ENCODE results near the gene USP14. TPM values are rescaled to one million over a fixed set of nuclear protein-coding genes. Genes with fewer than 3 reads are reported as not detected.
"Not testable (repeated sequence)": the region's sequence is repeated elsewhere in the genome, so short reads cannot be mapped to it uniquely, and the experiment has no call there.

The USP14 gene
- 16.4 and 18.5 TPM in 2 replicates for total RNA-seq (2014; rRNA removed; shearing (Covaris generic))

DNA sequence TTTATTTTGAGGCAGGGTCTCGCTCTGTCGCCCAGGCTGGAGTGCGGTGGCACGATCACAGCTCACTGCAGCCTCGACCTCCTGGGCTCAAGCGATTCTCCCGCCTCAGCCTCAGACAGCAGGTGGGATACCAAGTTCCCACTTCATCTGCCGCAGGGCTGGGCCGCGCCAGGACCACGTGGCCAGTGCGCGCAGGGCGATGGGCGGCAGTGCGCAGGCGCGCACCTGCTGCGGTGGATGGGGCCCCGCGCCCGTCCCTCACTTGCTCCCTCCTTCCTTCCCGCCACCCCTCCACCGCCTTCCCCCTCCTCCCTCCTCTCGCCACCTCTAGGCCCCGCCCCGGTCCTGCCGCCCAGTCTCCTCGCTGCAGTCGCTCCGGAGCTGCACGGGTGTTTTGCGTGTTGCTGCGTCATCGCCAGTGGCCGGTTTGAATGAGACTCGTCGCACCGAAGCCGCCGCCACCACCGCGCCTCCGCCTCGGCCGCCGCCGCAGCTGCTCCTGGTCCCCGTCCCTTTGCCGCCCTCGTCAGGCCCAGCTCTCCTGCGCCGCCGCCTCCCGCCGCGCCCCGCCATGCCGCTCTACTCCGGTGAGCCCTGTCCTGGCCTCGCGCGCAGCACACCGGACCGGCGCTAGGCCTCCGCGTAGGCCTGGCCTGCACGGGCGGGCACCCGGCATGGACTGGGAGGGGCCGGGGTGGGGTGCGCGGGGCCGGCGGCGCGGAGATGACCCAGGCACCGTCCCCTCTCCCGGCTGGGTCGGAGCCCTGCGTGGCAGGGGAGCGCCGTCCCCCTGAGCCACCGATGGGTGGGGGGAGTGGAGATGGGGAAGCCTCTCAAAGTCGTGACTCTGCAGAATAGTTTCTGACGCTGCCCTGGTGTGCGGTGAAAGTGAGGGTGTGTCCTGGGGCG is at the start of gene USP14:
USP14 (plus strand) TSS at position 430 of the 909 bp plus-strand sequence; CDS start at position 572, 142 bp downstream.
- peak; percentile 94 for DNase-seq (ENCODE audit: low read depth)

GRCh38 chr18:108665-109063 is 49.7 kb upstream of the USP14 start:
- DNase-seq (ENCODE audit: low read depth), result not testable (repeated sequence)

DNA sequence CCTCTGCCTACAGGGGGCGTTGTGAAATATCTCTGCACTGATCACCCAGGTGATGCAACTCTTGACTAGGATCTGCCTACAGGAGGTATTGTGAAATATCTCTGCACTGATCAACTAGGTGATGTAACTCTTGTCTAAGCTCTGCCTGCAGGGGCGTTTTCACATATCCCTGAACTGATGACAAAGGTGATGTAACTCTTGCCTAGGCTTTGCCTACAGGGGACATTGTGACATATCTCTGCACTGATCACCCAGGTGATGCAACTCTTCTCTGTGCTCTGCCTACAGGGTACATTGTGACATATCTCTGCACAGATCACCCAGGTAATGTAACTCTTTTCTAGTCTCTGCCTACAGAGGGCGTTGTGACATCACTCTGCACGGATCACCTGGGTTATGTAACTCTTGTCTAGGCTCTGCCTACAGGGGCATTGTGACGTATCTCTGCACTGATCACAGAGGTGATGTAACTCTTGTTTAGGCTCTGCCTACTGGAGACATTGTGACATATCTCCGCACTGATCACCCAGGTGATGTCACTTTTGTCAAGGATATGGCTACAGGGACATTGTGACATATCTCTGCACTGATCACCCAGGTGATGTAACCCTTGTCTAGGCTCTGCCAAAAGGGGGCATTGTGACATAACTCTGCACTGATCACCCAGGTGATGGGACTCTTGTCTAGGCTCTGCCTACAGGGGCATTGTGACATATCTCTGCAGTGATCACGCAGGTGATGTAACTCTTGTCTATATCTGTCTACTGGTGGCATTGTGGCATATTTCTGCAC is 49.0 kb upstream of the USP14 start:
- not testable (repeated sequence) for DNase-seq (ENCODE audit: low read depth)

DNA sequence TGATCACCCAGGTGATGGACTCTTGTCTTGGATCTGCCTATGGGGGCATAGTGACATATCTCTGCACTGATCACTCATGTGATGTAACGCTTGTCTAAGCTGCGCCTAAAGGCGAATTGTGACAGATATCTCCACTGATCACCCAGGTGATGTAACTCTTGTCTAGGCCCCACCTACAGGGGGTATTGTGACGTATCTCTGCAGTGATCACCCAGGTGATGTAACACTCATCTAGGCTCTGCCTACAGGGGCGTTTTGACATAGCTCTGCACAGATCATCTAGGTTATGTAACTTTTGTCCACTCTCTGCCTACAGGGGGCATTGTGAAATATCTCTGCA is 48.5 kb upstream of the USP14 start:
- not testable (repeated sequence) for DNase-seq (ENCODE audit: low read depth)

DNA sequence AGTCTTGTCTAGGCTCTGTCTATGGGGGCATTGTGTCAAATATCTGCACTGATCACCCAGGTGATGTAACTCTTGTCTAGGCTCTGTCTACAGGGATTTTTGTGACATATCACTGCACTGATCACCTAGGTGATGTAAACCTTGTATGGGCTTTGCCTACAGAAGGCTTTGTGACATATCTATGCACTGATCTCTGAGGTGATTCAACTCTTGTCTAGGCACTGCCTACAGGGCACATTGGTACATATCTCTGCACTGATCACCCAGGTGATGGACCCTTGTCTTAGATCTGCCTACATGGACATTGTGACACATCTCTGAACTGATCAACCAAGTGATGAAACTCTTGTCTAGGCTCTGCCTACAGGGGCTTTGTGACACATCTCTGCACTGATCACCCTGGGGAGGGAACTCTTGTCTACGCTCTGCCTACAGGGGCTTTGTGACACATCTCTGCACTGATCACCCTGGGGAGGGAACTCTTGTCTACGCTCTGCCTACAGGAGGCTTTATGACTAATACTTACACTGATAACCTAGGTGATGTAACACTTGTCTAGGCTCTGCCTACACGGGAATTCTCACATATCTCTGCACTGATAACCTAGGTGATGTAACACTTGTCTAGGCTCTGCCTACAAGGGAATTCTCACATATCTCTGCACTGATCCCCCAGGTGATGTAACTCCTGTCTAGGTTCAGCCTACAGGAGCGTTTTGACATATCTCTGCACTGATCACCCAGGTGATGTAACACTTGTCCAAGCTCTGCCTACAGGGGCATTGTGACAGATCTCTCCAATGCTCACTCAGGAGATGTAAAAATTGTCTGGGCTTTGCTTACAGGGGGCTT is 47.8 kb upstream of the USP14 start:
- not testable (repeated sequence) for DNase-seq (ENCODE audit: low read depth)

- DNase-seq (ENCODE audit: low read depth), result peak; percentile 60
Observed at GRCh38 chr18:111306-112014, 46.9 kb upstream of the USP14 start.

- DNase-seq (ENCODE audit: low read depth), result not testable (repeated sequence)
Observed at GRCh38 chr18:112015-112733, 46.2 kb upstream of the USP14 start.

DNA sequence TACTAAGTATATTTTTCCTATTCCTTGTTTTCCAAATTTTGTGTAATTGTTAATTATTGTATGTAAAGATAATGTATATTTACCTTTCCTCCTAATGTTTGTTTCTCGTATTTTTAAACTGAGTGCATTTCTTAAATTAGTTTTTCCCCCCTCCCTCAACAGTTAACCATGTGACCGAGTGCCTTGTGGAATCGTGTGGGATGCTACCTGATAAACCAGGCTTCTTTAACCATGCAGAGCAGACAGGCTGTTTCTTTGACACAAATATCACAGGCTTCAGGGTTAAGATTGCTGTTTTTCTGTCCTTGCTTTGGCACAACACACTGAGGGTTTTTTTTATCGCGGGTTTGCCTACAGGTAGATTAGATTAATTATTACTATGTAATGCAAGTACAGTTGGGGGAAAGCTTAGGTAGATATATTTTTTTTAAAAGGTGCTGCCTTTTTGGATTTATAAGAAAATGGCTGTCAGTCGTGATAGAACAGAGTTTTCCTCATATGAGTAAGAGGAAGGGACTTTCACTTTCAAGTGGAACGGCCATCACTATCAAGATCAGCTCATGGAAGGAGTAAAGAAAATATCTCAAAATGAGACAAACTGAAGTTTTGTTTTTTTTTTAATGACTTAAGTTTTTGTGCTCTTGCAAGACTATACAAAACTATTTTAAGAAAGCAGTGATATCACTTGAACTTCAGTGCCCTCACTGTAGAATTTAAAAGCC is 37.7 kb upstream of the USP14 start:
- DNase-seq (ENCODE audit: low read depth), result not testable (repeated sequence)

DNA sequence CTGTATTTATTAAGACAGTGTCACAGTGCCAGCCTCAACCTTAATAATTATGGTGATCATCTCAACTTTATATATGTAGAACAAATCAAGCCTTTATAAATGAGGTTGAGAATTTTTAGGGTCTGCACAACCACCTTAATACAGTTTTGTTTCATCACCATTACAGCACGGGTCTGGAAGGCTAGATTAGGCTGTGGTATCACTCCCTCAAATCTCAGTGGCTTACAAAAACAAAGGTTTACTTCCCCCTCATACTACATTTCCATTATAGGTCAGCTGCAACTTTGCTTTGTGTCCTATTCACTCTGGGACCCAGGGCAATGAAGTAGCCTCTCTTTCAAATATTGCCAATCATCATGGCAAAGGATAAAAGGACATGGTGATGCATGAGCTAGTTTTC is 23.3 kb upstream of the USP14 start:
- DNase-seq (ENCODE audit: low read depth), result no peak

DNA sequence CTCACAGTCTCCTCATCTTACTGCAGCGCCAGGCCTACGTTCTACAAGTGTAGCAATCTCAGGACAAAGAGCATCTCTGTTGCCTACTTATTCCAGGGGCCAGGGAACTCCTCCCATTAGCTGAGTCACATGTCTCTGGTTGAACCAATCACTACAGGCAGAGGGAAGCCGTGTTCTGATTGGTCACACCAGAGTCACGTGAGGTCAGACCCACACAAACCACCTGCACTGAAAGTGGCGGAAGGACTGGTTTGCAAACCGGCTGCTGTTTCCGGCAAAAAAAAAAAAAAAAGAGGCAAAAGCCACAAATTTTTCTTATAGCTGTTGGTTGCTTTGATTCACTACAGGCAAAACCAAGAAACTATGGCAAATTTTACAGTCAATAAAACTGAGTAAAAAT is 21.9 kb upstream of the USP14 start:
- DNase-seq (ENCODE audit: low read depth), result no peak

GRCh38 chr18:137327-137726 is 21.0 kb upstream of the USP14 start:
- no peak for DNase-seq (ENCODE audit: low read depth)

DNA sequence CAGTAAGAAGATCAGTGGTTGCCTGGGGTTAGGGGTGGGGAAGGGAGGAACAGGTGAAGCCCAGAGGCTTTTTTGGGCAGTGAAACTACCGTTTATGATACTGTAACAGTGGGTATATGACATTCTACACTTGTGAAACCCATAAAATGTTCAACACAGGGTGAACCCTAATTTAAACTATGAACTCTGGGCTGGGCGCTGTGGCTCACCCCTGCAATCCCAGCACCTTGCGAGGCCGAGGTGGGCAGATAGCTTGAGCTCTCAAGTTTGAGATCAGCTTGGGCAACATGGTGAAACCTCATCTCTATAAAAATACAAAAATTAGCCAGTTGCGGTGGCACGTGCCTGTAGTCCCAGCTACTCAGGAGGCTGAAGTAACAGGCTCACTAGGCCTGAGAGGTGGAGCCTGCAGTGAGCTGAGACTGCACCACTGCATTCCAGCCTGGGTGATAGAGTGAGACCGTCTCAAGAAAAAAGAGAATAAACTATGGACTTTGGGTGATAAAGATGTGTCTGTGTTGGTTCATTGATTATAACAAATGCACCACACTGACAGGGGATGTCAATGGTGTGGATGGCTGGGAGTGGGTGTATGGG is 17.6 kb upstream of the USP14 start:
- no peak for DNase-seq (ENCODE audit: low read depth)

- DNase-seq (ENCODE audit: low read depth), result not testable (repeated sequence)
Observed at GRCh38 chr18:142624-143296, 15.6 kb upstream of the USP14 start.

DNA sequence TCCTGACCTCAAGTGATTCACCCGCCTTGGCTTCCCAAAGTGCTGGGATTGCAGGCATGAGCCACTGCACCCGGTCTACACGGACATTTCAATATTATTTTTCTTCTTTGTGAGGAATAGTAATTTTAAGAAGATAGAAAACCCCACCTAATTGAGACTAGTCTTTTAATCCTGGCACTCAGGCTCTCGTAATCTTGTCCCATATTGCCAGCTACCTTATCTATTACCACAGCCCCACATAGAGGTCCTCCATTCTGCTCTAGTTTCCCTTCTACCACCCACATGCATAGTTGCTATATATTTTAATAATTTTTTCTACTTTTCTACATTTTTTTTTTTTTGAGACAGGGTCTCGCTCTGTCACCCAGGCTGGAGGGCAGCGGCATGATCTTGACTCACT is 9.5 kb upstream of the USP14 start:
- no peak for DNase-seq (ENCODE audit: low read depth)

DNA sequence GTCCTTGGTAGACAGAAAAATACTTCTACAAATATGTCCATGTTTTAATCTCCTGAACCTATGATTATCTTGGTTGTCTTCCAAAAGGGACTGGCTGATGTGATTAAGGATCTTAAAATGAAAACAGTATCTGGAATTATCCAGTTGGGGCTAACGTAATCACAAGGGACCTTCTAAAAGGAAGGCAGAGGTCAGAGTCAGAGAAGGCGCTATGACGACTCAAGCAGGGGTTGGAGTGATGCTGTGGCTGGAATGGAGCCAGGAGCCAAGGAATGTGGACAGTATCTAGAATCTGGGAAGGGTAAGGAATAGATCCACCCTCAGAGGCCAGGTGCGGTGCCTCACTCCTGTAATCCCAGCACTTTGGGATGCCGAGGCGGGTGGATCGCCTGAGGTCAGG is 4.2 kb upstream of the USP14 start:
- no peak for DNase-seq (ENCODE audit: low read depth)

DNA sequence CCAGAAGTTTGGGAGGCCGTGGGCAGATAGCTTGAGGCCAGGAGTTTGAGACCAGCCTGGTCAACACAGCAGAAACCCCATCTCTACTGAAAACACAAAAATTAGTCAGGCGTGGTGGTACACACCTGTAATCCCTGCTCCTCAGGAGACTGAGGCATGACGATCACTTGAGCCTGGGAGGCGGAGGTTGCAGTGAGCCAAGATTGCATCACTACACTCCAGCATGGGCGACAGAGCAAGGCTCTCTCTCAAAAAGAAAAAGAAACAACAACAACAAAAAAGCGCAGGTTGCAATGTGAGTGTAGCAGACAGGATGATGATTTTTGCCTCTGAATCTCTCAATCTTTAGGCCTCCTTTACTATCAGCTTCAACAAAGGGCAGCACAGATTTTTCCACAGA is 2.7 kb upstream of the USP14 start:
- DNase-seq (ENCODE audit: low read depth), result no peak

GRCh38 chr18:156514-157230 is 1.7 kb upstream of the USP14 start:
- no peak for DNase-seq (ENCODE audit: low read depth)

DNA sequence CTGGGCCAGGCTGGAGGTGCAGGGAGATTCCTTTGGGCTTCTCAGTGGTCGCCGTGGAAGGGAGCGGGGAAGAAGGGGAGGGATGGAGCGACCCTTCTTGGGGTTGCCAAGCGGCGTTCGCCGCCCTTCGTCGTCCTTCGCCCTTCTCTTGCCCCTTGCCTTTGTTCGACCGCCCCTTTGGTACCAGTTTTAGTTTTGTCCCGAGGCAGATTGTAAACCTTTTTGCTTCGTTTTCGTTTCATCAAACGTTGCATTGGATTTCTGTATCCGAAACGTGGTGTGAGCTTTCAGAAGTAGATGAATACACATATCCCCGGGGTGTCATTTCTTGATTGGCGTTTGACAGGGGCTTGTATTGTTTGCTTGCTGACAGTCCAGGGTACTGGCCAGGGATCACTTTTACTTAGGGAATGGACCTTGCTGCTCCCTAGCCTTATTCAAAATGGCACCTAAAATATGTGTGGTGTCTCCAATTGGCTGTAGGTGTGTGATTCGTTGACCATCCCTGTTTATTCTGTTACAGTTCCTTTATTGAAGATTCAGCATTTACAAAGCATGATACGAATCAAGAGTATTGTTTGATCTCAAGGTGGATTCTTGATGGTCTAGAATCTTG is 788 bp downstream of the USP14 start:
- DNase-seq (ENCODE audit: low read depth), result no peak
